HEK293 (cell line): ENCODE data around the gene SUN3.

Experiments
- ZNF138 ChIP-seq: fragments of 450-650 bp; formaldehyde crosslinking; IDR thresholded peaks from 2 replicates; pipeline ENCODE4 v1.5.1; 2016; ENCODE audit warnings: missing biosample characterization, missing genetic modification characterization, borderline replicate concordance
- ZNF221 ChIP-seq: fragments of 450-650 bp; formaldehyde crosslinking; IDR thresholded peaks from 2 replicates; pipeline ENCODE4 v1.5.1; 2017; ENCODE audit warnings: missing biosample characterization, missing genetic modification characterization, borderline replicate concordance
- ZNF558 ChIP-seq: fragments of 450-650 bp; formaldehyde crosslinking; IDR thresholded peaks from 2 replicates; pipeline ENCODE4 v1.5.1; 2016; ENCODE audit warnings: missing biosample characterization, missing genetic modification characterization
- TF ChIP-seq, protein P1 (sequence below): fragments of 450-650 bp; formaldehyde crosslinking; IDR thresholded peaks from 2 replicates; pipeline ENCODE4 v1.5.1; 2016; ENCODE audit warnings: missing biosample characterization, missing genetic modification characterization
- TF ChIP-seq, protein P2 (sequence below): fragments of 450-650 bp; formaldehyde crosslinking; IDR thresholded peaks from 2 replicates; pipeline ENCODE4 v1.5.1; 2016; ENCODE audit warnings: missing biosample characterization, missing genetic modification characterization
- TF ChIP-seq, protein P3 (sequence below): fragments of 450-650 bp; formaldehyde crosslinking; IDR thresholded peaks from 2 replicates; pipeline ENCODE4 v1.5.1; 2016; ENCODE audit warnings: missing biosample characterization, missing genetic modification characterization
- TF ChIP-seq, protein P4 (sequence below): fragments of 450-650 bp; formaldehyde crosslinking; IDR thresholded peaks from 2 replicates; pipeline ENCODE4 v1.5.1; 2016; ENCODE audit warnings: missing biosample characterization, missing genetic modification characterization

DNA sequence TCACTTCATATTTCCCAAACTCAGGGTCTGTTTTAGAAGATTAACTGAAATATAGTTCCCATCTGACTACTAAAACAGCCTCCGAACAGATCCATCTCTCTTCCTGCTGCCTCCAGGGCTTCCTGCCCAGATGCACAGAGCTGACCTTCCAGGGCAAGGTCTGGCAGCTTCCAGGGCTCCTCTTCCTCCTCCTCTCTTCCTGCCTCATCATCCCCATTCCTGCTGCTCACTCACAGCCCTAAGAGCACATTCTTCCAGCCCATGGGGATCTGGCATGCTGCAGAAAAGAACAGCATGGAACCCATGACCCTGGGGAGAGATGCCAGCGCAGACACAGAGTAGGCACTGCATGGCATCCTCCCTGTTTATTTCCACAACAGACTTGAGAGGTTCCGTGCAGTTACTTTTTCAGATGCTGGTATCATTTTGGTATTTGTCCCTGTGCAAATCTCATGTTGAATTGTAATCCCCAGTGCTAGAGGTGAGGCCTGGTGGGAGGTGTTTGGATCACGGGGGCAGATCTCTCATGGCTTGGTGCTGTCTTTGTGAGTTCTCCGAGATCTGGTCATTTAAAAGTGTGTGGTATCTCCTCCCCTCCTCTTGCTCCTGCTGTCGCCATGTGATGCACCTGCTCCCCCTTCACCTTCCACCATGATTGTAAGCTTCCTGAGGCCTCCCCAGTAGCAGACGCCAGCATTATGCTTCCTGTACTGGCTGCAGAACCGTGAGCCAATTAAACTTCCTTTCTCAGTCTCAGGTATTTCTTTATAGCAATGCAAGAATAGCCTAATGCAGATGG is 85.0 kb downstream of the SUN3 start:
- no peak for TF ChIP-seq ZNF221 (tag by site-specific recombination)
- TF ChIP-seq, protein P1, sequence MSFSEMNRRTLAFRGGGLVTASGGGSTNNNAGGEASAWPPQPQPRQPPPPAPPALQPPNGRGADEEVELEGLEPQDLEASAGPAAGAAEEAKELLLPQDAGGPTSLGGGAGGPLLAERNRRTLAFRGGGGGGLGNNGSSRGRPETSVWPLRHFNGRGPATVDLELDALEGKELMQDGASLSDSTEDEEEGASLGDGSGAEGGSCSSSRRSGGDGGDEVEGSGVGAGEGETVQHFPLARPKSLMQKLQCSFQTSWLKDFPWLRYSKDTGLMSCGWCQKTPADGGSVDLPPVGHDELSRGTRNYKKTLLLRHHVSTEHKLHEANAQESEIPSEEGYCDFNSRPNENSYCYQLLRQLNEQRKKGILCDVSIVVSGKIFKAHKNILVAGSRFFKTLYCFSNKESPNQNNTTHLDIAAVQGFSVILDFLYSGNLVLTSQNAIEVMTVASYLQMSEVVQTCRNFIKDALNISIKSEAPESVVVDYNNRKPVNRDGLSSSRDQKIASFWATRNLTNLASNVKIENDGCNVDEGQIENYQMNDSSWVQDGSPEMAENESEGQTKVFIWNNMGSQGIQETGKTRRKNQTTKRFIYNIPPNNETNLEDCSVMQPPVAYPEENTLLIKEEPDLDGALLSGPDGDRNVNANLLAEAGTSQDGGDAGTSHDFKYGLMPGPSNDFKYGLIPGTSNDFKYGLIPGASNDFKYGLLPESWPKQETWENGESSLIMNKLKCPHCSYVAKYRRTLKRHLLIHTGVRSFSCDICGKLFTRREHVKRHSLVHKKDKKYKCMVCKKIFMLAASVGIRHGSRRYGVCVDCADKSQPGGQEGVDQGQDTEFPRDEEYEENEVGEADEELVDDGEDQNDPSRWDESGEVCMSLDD (tag by site-specific recombination), result no peak
- TF ChIP-seq, protein P2, sequence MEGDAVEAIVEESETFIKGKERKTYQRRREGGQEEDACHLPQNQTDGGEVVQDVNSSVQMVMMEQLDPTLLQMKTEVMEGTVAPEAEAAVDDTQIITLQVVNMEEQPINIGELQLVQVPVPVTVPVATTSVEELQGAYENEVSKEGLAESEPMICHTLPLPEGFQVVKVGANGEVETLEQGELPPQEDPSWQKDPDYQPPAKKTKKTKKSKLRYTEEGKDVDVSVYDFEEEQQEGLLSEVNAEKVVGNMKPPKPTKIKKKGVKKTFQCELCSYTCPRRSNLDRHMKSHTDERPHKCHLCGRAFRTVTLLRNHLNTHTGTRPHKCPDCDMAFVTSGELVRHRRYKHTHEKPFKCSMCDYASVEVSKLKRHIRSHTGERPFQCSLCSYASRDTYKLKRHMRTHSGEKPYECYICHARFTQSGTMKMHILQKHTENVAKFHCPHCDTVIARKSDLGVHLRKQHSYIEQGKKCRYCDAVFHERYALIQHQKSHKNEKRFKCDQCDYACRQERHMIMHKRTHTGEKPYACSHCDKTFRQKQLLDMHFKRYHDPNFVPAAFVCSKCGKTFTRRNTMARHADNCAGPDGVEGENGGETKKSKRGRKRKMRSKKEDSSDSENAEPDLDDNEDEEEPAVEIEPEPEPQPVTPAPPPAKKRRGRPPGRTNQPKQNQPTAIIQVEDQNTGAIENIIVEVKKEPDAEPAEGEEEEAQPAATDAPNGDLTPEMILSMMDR (tag by site-specific recombination), result no peak
- TF ChIP-seq, protein P3, sequence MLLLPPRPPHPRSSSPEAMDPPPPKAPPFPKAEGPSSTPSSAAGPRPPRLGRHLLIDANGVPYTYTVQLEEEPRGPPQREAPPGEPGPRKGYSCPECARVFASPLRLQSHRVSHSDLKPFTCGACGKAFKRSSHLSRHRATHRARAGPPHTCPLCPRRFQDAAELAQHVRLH (tag by site-specific recombination), result no peak
- TF ChIP-seq ZNF558 (tag by site-specific recombination), result no peak
- no peak for TF ChIP-seq ZNF138 (tag by site-specific recombination)
- TF ChIP-seq, protein P4, sequence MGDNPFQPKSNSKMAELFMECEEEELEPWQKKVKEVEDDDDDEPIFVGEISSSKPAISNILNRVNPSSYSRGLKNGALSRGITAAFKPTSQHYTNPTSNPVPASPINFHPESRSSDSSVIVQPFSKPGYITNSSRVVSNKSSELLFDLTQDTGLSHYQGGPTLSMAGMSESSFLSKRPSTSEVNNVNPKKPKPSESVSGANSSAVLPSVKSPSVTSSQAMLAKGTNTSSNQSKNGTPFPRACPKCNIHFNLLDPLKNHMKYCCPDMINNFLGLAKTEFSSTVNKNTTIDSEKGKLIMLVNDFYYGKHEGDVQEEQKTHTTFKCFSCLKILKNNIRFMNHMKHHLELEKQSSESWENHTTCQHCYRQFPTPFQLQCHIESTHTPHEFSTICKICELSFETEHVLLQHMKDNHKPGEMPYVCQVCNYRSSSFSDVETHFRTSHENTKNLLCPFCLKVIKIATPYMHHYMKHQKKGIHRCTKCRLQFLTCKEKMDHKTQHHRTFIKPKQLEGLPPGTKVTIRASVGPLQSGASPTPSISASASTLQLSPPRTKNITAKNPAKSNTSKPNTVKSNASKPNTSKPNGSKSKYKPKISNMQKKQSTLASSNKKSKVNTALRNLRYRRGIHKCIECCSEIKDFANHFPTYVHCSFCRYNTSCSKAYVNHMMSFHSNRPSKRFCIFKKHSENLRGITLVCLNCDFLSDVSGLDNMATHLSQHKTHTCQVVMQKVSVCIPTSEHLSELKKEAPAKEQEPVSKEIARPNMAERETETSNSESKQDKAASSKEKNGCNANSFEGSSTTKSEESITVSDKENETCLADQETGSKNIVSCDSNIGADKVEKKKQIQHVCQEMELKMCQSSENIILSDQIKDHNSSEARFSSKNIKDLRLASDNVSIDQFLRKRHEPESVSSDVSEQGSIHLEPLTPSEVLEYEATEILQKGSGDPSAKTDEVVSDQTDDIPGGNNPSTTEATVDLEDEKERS (tag by site-specific recombination), result no peak
